CD14-positive monocyte (primary cell): Measurements from ENCODE around the gene IL1F10. TPM values are rescaled to one million over a fixed set of nuclear protein-coding genes. Genes with fewer than 3 reads are reported as not detected.

Experiments
- DNase-seq, 3 donors: peaks; one replicate each; pipeline ENCODE4 v3.0.0-alpha.2; 2011 to 2022
- H2AFZ ChIP-seq: 2 replicates; pipeline ENCODE4 v1.6.0; 2012; ENCODE audit warnings: mild to moderate bottlenecking, low read depth, low read length, inconsistent platforms; ENCODE audit not compliant: insufficient read depth, poor library complexity, severe bottlenecking
- H3K27ac ChIP-seq, 2 donors: 1 replicate in 1 of 2; 2 replicates in 1 of 2; pipeline ENCODE4 v1.5.1; 2012 to 2013; ENCODE audit warnings: low read length in 2 of 2, control low read depth in 1 of 2, inconsistent platforms in 1 of 2, low read depth in 1 of 2, mild to moderate bottlenecking in 1 of 2
- H3K27me3 ChIP-seq, 2 donors: one replicate each; pipeline versions ENCODE4 v1.6.0 to v1.6.1; 2011 to 2013; ENCODE audit warnings: low read length in 2 of 2; ENCODE audit not compliant: control insufficient read depth in 2 of 2, insufficient read depth in 2 of 2
- H3K36me3 ChIP-seq, 2 donors: replicated peaks in 1 of 2; 1 replicate in 1 of 2; 2 replicates in 1 of 2; pipeline versions ENCODE4 v1.5.1 to v1.6.1; 2012 to 2013; ENCODE audit warnings: low read length in 2 of 2, control low read depth in 1 of 2, inconsistent platforms in 1 of 2, mild to moderate bottlenecking in 1 of 2; ENCODE audit not compliant: insufficient read depth in 2 of 2, control insufficient read depth in 1 of 2
- H3K4me1 ChIP-seq, 2 donors: 1 replicate in 1 of 2; 2 replicates in 1 of 2; pipeline versions ENCODE4 v1.5.1 to v1.6.1; 2012 to 2013; ENCODE audit warnings: low read length in 2 of 2, control low read depth in 1 of 2, inconsistent platforms in 1 of 2, mild to moderate bottlenecking in 1 of 2, moderate library complexity in 1 of 2; ENCODE audit not compliant: insufficient read depth in 2 of 2, control insufficient read depth in 1 of 2
- H3K4me2 ChIP-seq: replicated peaks from 2 replicates; pipeline ENCODE3; 2012; ENCODE audit warnings: low read length, moderate library complexity, mild to moderate bottlenecking; ENCODE audit not compliant: poor library complexity, severe bottlenecking; ENCODE audit errors: extremely low read depth
- H3K4me3 ChIP-seq, 3 experiments: fragments of 200-600 bp in 1 of 3; sonication (generic) in 1 of 3; replicated peaks in 1 of 3; 1 replicate in 2 of 3; 2 replicates in 1 of 3; pipeline ENCODE4 v1.5.1; 2011 to 2013; ENCODE audit warnings: low read length in 3 of 3, mild to moderate bottlenecking in 3 of 3, control low read depth in 2 of 3, low read depth in 2 of 3, inconsistent platforms in 1 of 3, moderate library complexity in 1 of 3
- H3K79me2 ChIP-seq: 2 replicates; pipeline ENCODE4 v1.6.0; 2012; ENCODE audit warnings: mild to moderate bottlenecking, control low read depth, inconsistent platforms, low read length, moderate library complexity; ENCODE audit not compliant: insufficient read depth
- H3K9ac ChIP-seq: 2 replicates; pipeline ENCODE4 v1.6.0; 2017; ENCODE audit warnings: low read length, mild to moderate bottlenecking; ENCODE audit not compliant: insufficient read depth, poor library complexity, severe bottlenecking
- H3K9me3 ChIP-seq, 2 donors: replicated peaks in 1 of 2; 1 replicate in 1 of 2; 2 replicates in 1 of 2; pipeline versions ENCODE4 v1.5.1 to v1.6.1; 2012 to 2013; ENCODE audit warnings: low read length in 2 of 2, control low read depth in 1 of 2; ENCODE audit not compliant: control insufficient read depth in 1 of 2, insufficient read depth in 1 of 2
- H4K20me1 ChIP-seq: 2 replicates; pipeline ENCODE4 v1.6.0; 2012; ENCODE audit warnings: mild to moderate bottlenecking, low read length, control low read depth, moderate library complexity; ENCODE audit not compliant: insufficient read depth
- H3K27ac Mint-ChIP-seq, 7 donors: one replicate each; pipeline ENCODE4 v1.8.0; 2020; ENCODE audit warnings: mild to moderate bottlenecking in 7 of 7, mixed read lengths in 7 of 7, moderate library complexity in 6 of 7, inconsistent platforms in 2 of 7
- H3K27me3 Mint-ChIP-seq, 3 donors: one replicate each; pipeline ENCODE4 v1.8.0; 2021 to 2022; ENCODE audit warnings: low read depth in 3 of 3, mild to moderate bottlenecking in 3 of 3, mixed read lengths in 3 of 3, moderate library complexity in 3 of 3, inconsistent platforms in 1 of 3
- H3K36me3 Mint-ChIP-seq, 2 donors: one replicate each; pipeline ENCODE4 v1.8.0; 2020; ENCODE audit warnings: mixed read lengths in 2 of 2, inconsistent platforms in 1 of 2, mild to moderate bottlenecking in 1 of 2
- H3K4me1 Mint-ChIP-seq: one replicate; pipeline ENCODE4 v1.8.0; 2020; ENCODE audit warnings: mild to moderate bottlenecking, mixed read lengths
- H3K4me3 Mint-ChIP-seq, 2 donors: one replicate each; pipeline ENCODE4 v1.8.0; 2020; ENCODE audit warnings: mild to moderate bottlenecking in 2 of 2, mixed read lengths in 2 of 2, moderate library complexity in 1 of 2
- H3K9me3 Mint-ChIP-seq, 7 donors: one replicate each; pipeline ENCODE4 v1.8.0; 2020 to 2022; ENCODE audit warnings: mixed read lengths in 7 of 7, mild to moderate bottlenecking in 6 of 7, moderate library complexity in 6 of 7, inconsistent platforms in 2 of 7
- WGBS: methylation state at CpG from one replicate; pipeline ENCODE4 v1.1.5; 2013; ENCODE audit warnings: missing lambda C conversion rate; ENCODE audit not compliant: insufficient coverage; 5-methylcytosine and 5-hydroxymethylcytosine counted together
- intact Hi-C, 2 donors: fragments of 100-400 bp; cut with micrococcal nuclease; formaldehyde crosslinking; loops; one replicate each; pipeline versions ENCODE4 v1.15.0 to v1.15.1; 2023
- polyA plus RNA-seq, 3 donors: library from polyadenylated mRNA; depleted of rRNA in 1 of 3; unstranded in 2 of 3; stranded (reverse) in 1 of 3; fragments of 300-500 nt in 2 of 3; fragments of >200 nt in 1 of 3; fragmentation: Illumina TruSeq in 2 of 3; gene quantifications; 1 replicate in 2 of 3; 2 replicates in 1 of 3; pipeline ENCODE4 v1.2.3, GENCODE V29; 2012 to 2021
- TF ChIP-seq, protein P1 (sequence below): fragments of 200-600 bp; IDR thresholded peaks from one replicate; pipeline ENCODE4 v1.8.0; 2022; ENCODE audit warnings: antibody characterized with exemption, mild to moderate bottlenecking

The IL1F10 gene
- polyA plus RNA-seq, 3 donors = not detected

DNA sequence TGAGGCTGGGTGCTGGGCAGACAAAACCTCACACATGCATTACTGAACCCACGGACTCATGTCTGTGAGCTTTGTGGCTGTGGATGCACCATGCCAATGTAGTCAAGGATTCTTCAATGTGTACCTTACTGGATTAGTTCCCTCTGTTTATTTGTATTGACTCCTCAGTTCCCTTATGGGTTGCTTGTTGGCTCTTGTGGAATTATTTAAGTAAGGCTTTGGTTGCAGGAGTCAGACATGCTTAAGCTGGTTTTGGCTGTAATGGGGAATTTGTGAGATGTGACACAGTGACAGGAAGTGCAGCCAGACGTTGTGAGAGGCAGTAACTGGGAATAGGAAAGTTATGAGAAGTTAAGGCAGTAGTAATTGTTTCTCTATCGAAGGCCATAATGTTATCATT, 46.0 kb downstream of the IL1F10 start:
- no peaks in the 10 kb centered on the region for H3K27me3 Mint-ChIP-seq
- no peaks in the 10 kb centered on the region for H3K9me3 ChIP-seq
- H3K79me2 ChIP-seq = no peaks in the 10 kb centered on the region
- peak in 1 of 3 donors; percentile 60 for DNase-seq
- peaks cover 60 to 64% of the 10 kb centered on the region in 2 donors for H3K4me1 ChIP-seq
- no peaks in the 10 kb centered on the region for H3K36me3 ChIP-seq
- no peak overlapping the region for H3K4me2 ChIP-seq
- no peak overlapping the region for H3K4me3 ChIP-seq
- WGBS = 100% methylated on average over 2 of the region's 3 CpGs
- no peak overlapping the region for H2AFZ ChIP-seq
- no peak overlapping the region for H3K4me3 Mint-ChIP-seq
- TF ChIP-seq, protein P1, sequence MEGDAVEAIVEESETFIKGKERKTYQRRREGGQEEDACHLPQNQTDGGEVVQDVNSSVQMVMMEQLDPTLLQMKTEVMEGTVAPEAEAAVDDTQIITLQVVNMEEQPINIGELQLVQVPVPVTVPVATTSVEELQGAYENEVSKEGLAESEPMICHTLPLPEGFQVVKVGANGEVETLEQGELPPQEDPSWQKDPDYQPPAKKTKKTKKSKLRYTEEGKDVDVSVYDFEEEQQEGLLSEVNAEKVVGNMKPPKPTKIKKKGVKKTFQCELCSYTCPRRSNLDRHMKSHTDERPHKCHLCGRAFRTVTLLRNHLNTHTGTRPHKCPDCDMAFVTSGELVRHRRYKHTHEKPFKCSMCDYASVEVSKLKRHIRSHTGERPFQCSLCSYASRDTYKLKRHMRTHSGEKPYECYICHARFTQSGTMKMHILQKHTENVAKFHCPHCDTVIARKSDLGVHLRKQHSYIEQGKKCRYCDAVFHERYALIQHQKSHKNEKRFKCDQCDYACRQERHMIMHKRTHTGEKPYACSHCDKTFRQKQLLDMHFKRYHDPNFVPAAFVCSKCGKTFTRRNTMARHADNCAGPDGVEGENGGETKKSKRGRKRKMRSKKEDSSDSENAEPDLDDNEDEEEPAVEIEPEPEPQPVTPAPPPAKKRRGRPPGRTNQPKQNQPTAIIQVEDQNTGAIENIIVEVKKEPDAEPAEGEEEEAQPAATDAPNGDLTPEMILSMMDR = no peak
- H3K4me1 Mint-ChIP-seq = no peaks in the 10 kb centered on the region
- intact Hi-C loops = loop anchor here in 1 of 2 donors (2.0 kb wide), 1 partner anchor 15 kb away; no protein-coding TSS in a partner anchor
- no peak overlapping the region for H3K27ac Mint-ChIP-seq
- no peaks in the 10 kb centered on the region for H3K9me3 Mint-ChIP-seq
- no peaks in the 10 kb centered on the region for H4K20me1 ChIP-seq
- H3K27me3 ChIP-seq = no peaks in the 10 kb centered on the region
- no peaks in the 10 kb centered on the region for H3K36me3 Mint-ChIP-seq
- no peak overlapping the region for H3K9ac ChIP-seq
- no peak overlapping the region for H3K27ac ChIP-seq

DNA sequence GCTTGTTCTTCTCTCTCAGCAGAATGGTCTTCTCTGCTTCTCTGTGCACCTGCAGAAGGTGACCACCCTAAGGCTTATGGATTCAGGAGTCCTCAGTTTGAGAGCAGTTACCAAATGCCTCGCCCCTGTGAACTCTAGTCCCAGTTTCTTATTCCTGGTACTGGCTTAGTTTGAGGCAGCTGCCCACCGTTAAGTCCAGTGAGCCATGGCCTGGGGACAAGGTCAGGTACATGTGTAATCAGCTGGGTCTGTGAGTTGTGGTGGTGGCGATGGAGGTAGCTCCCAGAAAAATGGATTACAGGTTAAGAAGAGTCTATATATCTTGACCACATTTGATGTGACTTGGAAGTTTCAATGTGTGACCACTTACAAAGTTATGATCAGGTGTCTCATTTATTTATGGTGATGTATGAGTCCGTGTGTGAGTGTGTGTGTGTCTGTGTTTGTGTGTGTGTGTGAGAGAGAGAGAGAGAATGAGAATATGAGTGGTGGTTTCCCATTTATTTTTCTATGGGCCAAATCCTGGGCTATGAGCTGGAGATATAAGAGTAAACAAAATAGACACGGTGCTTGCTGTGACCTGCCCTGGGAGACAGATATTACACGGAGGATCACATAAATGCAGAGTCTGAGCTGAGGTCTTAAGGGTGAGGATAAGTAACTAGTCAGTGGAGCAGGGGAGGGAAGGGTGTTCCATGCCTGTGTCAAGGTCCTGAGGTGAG, 46.6 kb downstream of the IL1F10 start:
- Histone ChIP-seq H4K20me1 (no peaks in the 10 kb centered on the region), H3K79me2 (no peaks in the 10 kb centered on the region)
- peaks cover 5% of the 10 kb centered on the region for H3K4me1 Mint-ChIP-seq

More for the DNA sequence above, 46.6 kb downstream of the IL1F10 start:
- no peak overlapping the region for H3K4me3 ChIP-seq
- H3K4me1 ChIP-seq = peaks cover 65 to 68% of the 10 kb centered on the region in 2 donors
- H3K36me3 ChIP-seq = no peaks in the 10 kb centered on the region
- Mint-ChIP-seq H3K27me3 (no peaks in the 10 kb centered on the region), H3K4me3 (no peak overlapping the region), H3K36me3 (no peaks in the 10 kb centered on the region), H3K9me3 (no peaks in the 10 kb centered on the region), H3K27ac (no peak overlapping the region)
- no peak for DNase-seq
- WGBS = 95% methylated on average over 6 of the region's 6 CpGs
- TF ChIP-seq, protein P1 = no peak
- no peak overlapping the region for H3K27ac ChIP-seq
- no peaks in the 10 kb centered on the region for H3K9me3 ChIP-seq
- intact Hi-C loops = no loop called here
- H3K27me3 ChIP-seq = no peaks in the 10 kb centered on the region
- H3K9ac ChIP-seq = no peak overlapping the region
- H2AFZ ChIP-seq = no peak overlapping the region
- no peak overlapping the region for H3K4me2 ChIP-seq
